ENCODE measurements around the gene PRND.

DNA sequence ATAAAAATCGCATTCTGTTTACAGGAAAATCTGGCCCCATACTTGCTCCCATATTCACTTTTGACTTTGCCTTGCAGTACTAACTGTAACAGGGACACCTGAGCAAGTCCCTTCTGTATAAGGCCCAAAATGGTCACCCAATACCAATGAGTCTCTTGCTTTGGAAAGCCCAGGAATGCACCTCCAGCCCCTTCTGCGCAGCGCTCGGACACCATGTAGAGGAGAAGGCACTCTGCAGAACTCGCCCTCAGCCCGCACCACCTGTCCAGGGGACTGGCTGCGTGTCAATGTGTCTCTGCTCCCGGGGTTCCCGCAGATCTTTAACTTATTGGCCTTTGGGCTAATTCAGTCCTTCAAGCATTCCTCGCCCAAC, 746 bp upstream of the PRND start:
- peak in 1 of 2 donors; percentile 11 for TF ChIP-seq POLR2A (IDR thresholded peaks at IDR 0.05)
- TF ChIP-seq, protein P1, sequence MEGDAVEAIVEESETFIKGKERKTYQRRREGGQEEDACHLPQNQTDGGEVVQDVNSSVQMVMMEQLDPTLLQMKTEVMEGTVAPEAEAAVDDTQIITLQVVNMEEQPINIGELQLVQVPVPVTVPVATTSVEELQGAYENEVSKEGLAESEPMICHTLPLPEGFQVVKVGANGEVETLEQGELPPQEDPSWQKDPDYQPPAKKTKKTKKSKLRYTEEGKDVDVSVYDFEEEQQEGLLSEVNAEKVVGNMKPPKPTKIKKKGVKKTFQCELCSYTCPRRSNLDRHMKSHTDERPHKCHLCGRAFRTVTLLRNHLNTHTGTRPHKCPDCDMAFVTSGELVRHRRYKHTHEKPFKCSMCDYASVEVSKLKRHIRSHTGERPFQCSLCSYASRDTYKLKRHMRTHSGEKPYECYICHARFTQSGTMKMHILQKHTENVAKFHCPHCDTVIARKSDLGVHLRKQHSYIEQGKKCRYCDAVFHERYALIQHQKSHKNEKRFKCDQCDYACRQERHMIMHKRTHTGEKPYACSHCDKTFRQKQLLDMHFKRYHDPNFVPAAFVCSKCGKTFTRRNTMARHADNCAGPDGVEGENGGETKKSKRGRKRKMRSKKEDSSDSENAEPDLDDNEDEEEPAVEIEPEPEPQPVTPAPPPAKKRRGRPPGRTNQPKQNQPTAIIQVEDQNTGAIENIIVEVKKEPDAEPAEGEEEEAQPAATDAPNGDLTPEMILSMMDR (IDR thresholded peaks at IDR 0.05): no peak
- TF ChIP-seq EP300 (IDR thresholded peaks at IDR 0.05): no peak

Data from tibial nerve (tissue), 4 donors.